ENCODE measurements around the gene TMEM184B. TPM values are rescaled to one million over a fixed set of nuclear protein-coding genes. Genes with fewer than 3 reads are reported as not detected.
A peak's percentile ranks its signal among the peaks of the same experiment; 100 is the strongest.

The TMEM184B gene
- total RNA-seq (ENCODE audit: unreplicated experiment): 81.0 TPM
- long read RNA-seq, full-length matches to known transcripts: 2 of 14 reads
- long read RNA-seq, partial matches to known transcripts: 6 of 14 reads
- long read RNA-seq, other reads (novel, unspliced or antisense): 6 of 14 reads

DNA sequence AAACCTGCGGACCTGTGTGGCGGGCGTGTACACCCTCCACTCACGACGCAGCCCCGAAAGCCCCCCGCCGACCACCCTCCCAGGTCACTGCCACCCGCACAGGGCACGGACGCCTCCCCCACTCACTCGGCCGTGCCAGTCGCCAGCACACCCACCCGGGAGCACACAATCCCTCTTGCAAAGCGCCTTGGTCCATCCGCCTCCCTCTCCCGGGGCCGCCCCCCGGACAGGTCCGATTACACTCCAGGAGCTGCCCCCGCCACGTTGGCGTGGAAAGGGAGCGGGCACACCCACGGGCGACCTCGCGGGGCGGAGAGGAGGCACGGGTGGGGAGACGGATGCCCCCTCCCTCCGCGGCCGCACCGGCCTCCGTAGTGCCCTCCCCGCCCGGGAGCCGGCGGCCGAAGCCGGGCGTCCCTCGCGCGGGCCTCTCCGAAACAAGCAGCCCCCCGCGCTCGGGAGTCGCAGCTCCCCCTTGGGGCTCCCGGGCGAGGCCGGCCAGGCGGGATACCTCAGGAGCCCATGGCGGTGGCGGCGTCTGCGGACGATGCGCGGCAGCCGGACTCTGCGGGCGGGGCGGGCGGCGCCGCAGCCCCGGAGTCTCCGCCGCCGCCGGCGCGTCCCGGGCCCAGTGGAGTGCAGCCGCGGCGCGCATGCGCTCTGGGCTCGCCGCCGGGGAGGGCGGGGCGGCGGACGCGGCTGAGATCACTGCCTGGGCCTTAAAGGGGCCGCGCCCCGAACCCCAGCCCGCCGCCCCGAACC is at the start of gene TMEM184B:
Gene TMEM184B (minus strand): TSS at position 638 of the 762 bp plus-strand sequence. CDS start 25,049 bp downstream, outside the sequence.
- H3K9me3 Mint-ChIP-seq (ENCODE audit: unreplicated experiment): peaks cover 20% of the 10 kb centered on the region
- peaks cover 11% of the 10 kb centered on the region for H3K27me3 Mint-ChIP-seq (ENCODE audit: unreplicated experiment)
- no peaks in the 10 kb centered on the region for H3K36me3 Mint-ChIP-seq (ENCODE audit: unreplicated experiment)
- peak; percentile 83 for DNase-seq
- peaks cover 37% of the 10 kb centered on the region for H3K4me1 Mint-ChIP-seq (ENCODE audit: low read depth, unreplicated experiment)
- TF ChIP-seq, protein P1, sequence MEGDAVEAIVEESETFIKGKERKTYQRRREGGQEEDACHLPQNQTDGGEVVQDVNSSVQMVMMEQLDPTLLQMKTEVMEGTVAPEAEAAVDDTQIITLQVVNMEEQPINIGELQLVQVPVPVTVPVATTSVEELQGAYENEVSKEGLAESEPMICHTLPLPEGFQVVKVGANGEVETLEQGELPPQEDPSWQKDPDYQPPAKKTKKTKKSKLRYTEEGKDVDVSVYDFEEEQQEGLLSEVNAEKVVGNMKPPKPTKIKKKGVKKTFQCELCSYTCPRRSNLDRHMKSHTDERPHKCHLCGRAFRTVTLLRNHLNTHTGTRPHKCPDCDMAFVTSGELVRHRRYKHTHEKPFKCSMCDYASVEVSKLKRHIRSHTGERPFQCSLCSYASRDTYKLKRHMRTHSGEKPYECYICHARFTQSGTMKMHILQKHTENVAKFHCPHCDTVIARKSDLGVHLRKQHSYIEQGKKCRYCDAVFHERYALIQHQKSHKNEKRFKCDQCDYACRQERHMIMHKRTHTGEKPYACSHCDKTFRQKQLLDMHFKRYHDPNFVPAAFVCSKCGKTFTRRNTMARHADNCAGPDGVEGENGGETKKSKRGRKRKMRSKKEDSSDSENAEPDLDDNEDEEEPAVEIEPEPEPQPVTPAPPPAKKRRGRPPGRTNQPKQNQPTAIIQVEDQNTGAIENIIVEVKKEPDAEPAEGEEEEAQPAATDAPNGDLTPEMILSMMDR (IDR thresholded peaks at IDR 0.05; ENCODE audit: partially characterized antibody, unreplicated experiment): no peak
- H3K4me3 Mint-ChIP-seq (ENCODE audit: unreplicated experiment): peak within 1 kb of the TSS; percentile 92
- peak within 1 kb of the TSS; percentile 94 for H3K27ac Mint-ChIP-seq (ENCODE audit: unreplicated experiment)

DNA sequence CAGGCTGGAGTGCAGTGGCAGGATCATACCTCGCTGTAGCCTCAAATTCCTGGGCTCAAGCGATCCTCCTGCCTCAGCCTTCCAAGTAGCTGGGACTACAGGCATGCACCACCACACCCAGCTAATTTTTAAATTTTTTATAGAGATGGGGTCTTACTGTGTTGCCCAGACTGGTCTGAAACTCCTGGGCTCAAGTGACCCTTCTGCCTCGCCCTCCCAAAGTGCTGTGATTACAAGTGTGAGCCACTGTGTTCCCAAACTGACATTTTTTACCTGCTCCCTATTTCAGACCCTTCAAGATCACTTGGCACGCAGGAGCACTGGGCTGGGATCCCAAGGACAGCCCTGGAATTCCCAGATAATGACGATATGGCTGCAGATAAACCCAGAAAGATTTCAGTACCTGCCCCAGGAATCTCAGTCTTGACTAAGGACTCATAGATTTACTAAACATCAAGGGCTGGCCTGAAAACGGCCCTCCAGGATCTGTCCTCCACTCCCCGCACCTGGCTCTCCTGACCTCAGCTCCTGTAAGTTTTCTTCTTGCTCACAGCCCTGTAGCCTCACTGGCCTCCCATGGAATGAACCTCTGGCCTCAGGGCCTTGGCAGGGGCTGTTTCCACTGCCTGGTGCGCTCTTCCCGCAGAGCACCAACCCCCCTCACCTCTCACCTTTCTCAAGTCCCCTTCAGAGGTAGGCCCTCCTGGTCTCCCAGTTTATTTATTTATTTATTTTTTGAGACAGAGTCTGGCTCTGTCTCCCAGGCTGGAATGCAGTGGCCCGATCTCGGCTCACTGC is 48.0 kb upstream of the TMEM184B start:
- no peaks in the 10 kb centered on the region for H3K36me3 Mint-ChIP-seq (ENCODE audit: unreplicated experiment)
- H3K27me3 Mint-ChIP-seq (ENCODE audit: unreplicated experiment): peaks cover 7% of the 10 kb centered on the region
- peaks cover 5% of the 10 kb centered on the region for H3K4me1 Mint-ChIP-seq (ENCODE audit: low read depth, unreplicated experiment)
- TF ChIP-seq, protein P1 (IDR thresholded peaks at IDR 0.05; ENCODE audit: partially characterized antibody, unreplicated experiment): no peak
- H3K27ac Mint-ChIP-seq (ENCODE audit: unreplicated experiment): no peak overlapping the region
- DNase-seq: no peak
- peaks cover 16% of the 10 kb centered on the region for H3K9me3 Mint-ChIP-seq (ENCODE audit: unreplicated experiment)
- no peak overlapping the region for H3K4me3 Mint-ChIP-seq (ENCODE audit: unreplicated experiment)

DNA sequence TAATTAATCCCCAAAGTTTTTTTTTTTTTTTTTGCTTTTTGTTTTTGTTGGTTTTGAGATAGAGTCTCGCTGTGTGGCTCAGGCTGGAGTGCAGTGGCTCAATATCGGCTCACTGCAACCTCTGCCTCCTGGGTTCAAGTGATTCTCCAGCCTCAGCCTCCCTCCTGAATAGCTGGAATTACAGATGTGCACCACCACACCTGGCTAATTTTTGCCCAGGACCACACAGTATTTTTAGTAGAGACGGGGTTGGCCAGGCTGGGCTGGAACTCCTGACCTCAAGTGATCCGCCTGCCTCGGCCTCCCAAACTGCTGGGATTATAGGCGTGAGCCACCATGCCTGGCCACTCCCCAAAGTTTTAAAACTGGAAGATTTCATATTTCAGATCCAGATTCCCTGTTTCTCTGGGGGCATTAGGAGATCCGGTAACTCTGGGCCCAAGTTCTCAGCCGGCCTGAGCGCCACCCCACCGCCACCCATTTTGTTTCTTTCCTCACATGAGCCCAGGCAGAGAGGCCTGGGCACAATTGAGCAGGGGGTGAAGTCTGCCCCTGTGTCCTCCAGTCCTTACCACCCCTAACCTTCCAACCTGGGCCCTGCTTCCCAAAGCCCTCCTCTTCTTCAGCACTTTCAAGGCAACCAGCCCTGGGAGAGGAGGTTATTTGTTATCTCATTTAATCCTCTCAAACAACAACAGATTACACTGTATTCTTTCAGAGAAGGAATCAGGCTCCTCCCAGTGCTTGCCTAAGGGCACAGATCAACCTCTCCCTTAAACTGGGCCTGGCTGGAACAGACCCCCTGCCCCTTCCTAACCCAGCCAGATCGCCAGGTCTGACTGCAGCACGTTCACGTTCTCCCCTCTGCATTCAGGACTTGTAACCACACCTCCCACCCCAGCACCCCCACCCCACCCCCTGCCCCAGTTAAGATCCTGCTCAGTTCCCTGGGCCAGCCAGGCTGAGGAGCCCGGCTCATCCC is 46.3 kb upstream of the TMEM184B start:
- peaks cover 7% of the 10 kb centered on the region for H3K27me3 Mint-ChIP-seq (ENCODE audit: unreplicated experiment)
- DNase-seq: no peak
- peaks cover 15% of the 10 kb centered on the region for H3K4me1 Mint-ChIP-seq (ENCODE audit: low read depth, unreplicated experiment)
- H3K9me3 Mint-ChIP-seq (ENCODE audit: unreplicated experiment): peaks cover 15% of the 10 kb centered on the region
- no peaks in the 10 kb centered on the region for H3K36me3 Mint-ChIP-seq (ENCODE audit: unreplicated experiment)
- TF ChIP-seq, protein P1 (IDR thresholded peaks at IDR 0.05; ENCODE audit: partially characterized antibody, unreplicated experiment): no peak
- no peak overlapping the region for H3K27ac Mint-ChIP-seq (ENCODE audit: unreplicated experiment)
- H3K4me3 Mint-ChIP-seq (ENCODE audit: unreplicated experiment): no peak overlapping the region

DNA sequence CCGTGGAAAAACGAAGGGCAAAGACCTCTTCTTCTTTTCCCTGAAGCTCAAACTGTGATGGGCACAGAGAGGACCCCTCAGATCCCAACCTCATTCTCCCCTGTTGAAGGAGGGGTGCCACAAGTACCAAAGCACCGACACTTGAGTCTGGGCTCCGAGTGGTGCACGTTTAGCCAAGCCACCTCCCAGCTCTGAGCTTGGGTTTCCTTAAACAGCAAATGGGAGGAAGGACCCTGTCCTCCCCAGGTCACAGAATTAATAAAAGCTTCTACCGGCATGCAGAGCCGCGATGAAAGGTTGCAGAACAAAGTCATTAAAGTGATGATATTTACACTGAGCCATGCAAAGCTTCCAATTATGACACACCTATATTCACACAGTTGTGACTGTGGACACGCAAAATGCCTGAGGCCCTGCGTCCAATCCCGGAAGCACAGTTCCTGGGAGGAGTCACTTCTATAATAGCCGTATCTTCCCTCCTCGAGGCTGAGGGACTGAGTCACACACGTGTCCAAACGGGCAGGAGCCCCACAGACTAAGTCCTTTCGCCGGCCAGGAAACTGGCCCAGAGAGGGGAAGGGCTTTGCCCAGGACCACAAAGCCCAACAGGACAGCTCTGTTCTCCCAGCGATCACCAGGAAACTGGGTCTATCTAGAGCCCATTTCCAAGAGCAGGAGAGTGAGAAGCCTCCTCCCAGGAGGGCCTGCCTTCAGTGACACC is 45.3 kb upstream of the TMEM184B start:
- TF ChIP-seq, protein P1 (IDR thresholded peaks at IDR 0.05; ENCODE audit: partially characterized antibody, unreplicated experiment): no peak
- H3K4me3 Mint-ChIP-seq (ENCODE audit: unreplicated experiment): peak overlapping the region; percentile 82
- peaks cover 7% of the 10 kb centered on the region for H3K27me3 Mint-ChIP-seq (ENCODE audit: unreplicated experiment)
- DNase-seq: no peak
- H3K36me3 Mint-ChIP-seq (ENCODE audit: unreplicated experiment): no peaks in the 10 kb centered on the region
- H3K27ac Mint-ChIP-seq (ENCODE audit: unreplicated experiment): peak overlapping the region; percentile 91
- H3K4me1 Mint-ChIP-seq (ENCODE audit: low read depth, unreplicated experiment): peaks cover 22% of the 10 kb centered on the region
- H3K9me3 Mint-ChIP-seq (ENCODE audit: unreplicated experiment): peaks cover 17% of the 10 kb centered on the region

Data from glutamatergic neuron (in vitro differentiated cells).